Stimulated activated naive CD8-positive, alpha-beta T cell treated with anti-CD3 and anti-CD28 coated beads, Interleukin-15, Interleukin-2, amounts not matched to agents 100 U/mL and 50 U/mL, for 24 hours (primary cell): Measurements from ENCODE around the gene EGFLAM.

Experiments
- ATAC-seq: fragments of 150-1000 bp; cut with Tn5 transposase; one replicate; pipeline ENCODE4 v1.10.0; 2021
- DNase-seq: peaks from one replicate; pipeline ENCODE4 v3.0.0; 2021

The EGFLAM gene

DNA sequence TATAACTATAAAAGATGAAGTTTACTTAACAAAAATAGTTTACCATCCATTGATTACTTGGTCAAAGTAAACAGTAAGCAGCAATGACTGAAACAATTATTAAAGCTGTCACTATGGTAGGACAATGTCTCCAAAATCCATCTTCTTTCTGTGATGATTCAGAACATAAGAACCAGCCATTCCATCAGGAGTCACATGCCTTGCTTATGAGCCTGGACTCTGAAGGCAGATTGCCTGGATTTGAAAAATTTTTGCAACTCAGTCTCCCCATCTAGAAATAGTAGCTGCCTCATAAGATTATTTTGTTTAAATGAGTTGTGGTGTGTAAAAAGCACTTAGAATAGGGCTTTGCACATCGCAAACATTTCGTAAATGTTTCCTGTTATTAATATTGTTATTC, 161.9 kb downstream of the EGFLAM start:
- ATAC-seq, result no peak

GRCh38 chr5:38420691-38421390, 162.5 kb downstream of the EGFLAM start:
- DNase-seq (peak; percentile 22), ATAC-seq (no peak)

More for the DNA sequence above, 161.9 kb downstream of the EGFLAM start:
- DNase-seq, result no peak

DNA sequence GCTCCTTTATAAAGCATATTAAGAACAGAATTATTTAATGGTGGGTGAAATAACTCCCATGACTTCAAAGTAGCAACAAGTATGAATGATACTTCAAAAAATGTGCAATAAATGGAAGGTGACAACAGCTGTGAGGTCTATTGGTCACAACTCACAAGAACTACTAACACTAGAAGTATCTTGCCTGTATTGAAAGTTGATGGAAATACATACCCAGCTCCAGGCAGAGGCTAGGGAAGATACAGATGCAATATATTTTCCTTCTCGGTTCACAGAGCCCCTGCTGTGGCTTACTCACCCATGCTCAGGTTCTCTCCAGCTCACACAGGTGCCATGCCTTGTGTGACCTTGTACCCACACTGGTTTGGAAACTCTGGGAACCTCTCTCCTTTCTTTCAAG, 164.3 kb downstream of the EGFLAM start:
- ATAC-seq (no peak), DNase-seq (no peak)

- ATAC-seq (no peak), DNase-seq (no peak)
These were observed 165.2 kb downstream of the EGFLAM start for GRCh38 chr5:38423276-38424147.

GRCh38 chr5:38424148-38425060, 166.0 kb downstream of the EGFLAM start:
- no peak for DNase-seq
- ATAC-seq, result no peak

- no peak for DNase-seq
- no peak for ATAC-seq
These were observed 168.1 kb downstream of the EGFLAM start for GRCh38 chr5:38426490-38426889.

- ATAC-seq (no peak), DNase-seq (no peak)
These were observed 168.9 kb downstream of the EGFLAM start for GRCh38 chr5:38426986-38427950.

DNA sequence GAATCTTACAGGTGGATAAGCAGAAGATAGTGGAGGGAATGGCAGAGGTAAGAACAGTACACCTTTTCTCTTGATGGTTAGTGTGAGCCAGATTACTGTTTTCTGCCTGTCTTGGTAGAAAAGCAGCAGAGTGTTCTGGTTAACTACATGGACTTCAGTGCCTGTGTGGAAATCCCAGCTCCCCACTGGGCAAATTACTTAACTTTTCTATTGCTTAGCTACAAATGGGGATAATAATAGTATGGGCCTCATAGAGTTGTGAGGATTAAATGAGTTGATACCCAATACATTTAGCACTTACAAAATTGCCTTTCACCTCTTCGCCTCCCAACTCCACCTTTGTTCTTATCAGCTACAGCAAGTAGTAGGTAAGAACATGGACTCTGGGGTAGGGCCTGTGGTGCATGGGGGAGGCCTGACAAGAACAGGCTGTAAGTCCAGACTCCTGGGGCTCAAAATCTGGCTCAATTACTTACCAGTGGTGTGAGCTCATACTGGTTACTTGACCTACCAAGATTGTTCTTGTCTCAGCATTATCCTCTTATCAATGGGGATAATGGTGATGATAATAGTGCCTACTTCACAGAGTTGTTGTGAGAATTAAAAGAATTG, 173.0 kb downstream of the EGFLAM start:
- ATAC-seq (no peak), DNase-seq (no peak)

- ATAC-seq (no peak), DNase-seq (no peak)
These were observed 175.0 kb downstream of the EGFLAM start for GRCh38 chr5:38433160-38433861.

- DNase-seq, result no peak
- ATAC-seq, result no peak
These were observed 176.8 kb downstream of the EGFLAM start for GRCh38 chr5:38434966-38435705.

DNA sequence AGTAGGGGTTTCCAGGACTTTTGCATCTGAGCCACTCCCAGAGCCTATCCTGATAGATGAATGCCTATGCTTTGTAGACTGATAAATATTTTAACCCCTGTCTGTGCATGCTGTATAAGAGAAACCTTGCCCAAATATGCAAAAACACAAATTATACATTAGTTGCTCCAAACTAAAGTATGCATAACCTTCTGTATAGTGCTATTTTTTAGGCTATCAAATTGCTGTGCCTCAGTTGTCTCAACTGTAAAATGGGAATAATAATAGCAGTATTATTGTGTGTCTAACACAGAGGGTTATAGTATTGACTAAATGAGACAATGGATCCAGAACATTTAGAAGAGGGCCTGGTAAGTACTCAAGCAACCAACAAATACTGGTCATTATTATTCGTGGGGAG, 180.4 kb downstream of the EGFLAM start:
- DNase-seq (no peak), ATAC-seq (no peak)

DNA sequence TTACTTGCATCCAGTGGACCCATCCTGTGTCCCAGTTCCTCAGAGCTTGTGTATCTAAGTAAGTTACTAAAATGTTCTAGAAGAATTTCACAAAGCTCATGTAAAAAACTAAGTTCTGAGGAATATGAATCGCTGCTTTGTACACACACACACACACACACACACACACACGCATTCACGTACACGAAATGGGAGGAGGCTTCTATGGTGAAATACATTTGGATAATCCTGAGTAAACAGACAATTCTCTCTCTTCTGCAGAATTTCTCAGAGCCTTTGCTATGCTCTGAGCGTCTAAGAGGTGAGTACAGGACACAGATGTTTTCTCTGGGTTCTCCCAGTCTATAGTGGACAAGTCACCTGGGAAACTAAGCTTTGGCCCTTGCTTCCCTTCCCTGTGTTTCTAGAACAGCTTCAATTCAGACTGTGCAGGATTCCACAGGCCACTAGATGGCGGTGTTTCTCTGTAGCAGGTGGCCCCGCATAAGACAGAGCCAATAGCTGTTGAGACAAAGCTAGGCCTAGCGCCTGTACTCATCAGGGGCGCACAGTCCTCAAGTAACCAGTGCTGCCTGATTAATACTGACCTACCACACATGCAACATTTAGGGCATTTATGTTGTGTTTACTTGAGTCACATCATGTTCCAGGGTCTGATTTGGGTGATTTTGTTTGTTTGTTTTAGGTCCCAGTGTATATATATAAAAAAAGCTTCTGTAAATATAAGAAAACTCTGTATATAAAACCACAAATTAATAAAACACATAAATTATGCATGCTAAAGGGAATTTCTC, 183.3 kb downstream of the EGFLAM start:
- peak; percentile 84 for DNase-seq
- peak; percentile 99 for ATAC-seq

DNA sequence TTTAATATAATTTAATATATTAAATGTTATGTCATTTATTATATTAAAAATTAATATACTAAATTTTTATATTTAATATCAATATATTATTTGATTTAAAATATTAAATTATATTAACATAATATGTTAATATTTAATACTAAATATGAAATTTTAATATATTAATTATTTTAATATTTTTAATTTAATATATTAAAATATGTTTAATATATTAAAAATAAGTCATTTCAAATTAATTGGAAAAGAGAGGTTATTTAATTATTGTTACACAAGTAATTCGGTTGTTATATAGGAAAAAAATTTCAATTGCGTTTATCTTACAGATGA, 183.9 kb downstream of the EGFLAM start:
- DNase-seq (no peak), ATAC-seq (no peak)

DNA sequence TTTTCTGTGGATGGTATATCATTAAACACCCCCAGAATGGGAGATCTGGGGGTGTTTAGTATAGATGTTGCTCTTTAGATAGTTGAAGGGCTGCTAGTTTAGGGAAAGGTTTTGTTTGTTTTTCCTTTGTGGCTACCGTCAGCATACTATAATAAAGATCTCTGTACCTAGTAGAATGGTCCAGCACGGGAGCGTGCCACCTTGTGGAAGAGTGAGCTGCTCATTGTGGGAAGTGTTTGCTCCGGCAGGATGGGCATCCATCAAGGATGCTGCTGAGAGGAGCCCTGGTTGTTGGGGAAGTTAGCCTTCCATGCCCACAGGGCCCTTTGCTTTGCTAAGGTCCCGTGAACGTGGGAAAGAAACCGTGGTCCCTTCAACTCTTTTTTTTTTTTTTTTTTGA, 185.0 kb downstream of the EGFLAM start:
- ATAC-seq (no peak), DNase-seq (no peak)

DNA sequence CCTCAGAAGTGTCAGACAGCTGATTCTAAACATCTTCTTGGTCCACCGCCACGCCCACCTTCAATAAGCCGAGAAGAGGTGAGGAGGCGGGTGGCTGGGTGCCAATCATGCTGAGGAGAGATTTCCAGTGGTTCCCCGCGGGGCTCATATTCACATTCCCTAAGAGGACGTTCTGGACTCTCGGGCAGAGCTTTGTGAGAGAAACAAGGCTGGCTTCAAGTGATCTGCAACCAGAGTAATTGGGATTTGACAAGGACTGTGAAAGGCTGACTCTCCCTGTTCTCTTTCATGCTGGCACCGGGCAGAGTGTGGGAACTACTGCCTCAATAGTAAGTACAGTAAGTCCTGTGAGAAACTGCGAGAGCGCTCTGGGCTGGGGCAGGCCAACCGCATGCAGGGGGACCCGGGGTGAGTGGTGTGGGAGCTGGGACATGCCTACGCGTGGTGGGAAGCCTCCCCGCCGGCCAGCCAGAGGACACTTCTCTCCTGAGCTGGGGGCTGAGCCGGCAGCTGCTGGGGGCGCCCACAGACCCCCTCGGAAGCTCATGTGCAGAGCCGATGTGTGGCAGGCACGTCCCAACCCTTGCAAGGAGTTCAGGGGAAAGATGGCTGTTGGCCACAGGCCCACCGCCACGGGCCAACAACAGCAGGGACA, 187.1 kb downstream of the EGFLAM start:
- ATAC-seq, result no peak
- no peak for DNase-seq

- DNase-seq, result no peak
- ATAC-seq, result no peak
These were observed 187.7 kb downstream of the EGFLAM start for GRCh38 chr5:38446029-38446522.

GRCh38 chr5:38447056-38447455, 188.7 kb downstream of the EGFLAM start:
- no peak for ATAC-seq
- DNase-seq, result no peak

DNA sequence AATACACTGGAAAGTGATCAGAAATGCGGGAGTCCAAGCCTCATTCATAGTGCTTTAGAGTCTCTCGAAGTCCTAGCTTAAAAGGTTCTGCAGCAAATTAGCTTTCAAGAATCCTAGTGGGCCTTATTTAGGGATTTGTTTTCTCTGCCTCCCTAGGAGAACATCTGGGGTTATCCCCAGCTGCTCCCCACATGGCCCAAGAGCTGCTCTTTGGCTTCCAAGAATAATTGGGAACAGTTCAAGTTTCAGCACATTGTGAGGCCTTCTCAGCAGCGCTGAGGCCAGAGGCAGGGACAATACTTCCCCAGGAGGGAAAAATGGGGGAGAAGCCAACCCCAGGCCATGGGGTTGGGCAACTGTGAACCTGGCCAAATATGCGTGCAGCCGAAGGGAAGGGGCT, 189.4 kb downstream of the EGFLAM start:
- ATAC-seq (no peak), DNase-seq (no peak)
